HepG2 (cell line): ENCODE results near the gene MPO. TPM values are rescaled to one million over a fixed set of nuclear protein-coding genes. Genes with fewer than 3 reads are reported as not detected.

ENCODE experiments used
- ATAC-seq: fragments of 200-7000 bp; cut with Tn5 transposase; 3 replicates; pipeline ENCODE4 v1.9.1; 2020; ENCODE audit warnings: mild to moderate bottlenecking, moderate library complexity
- BruUV-seq: library from RNA; stranded (reverse); fragments of 400-500 nt; replicated peaks from 2 replicates; lab custom pipeline; 2021; lab: Mats Ljungman, UMichigan
- CTCF ChIA-PET: fragments of 300-600 bp; formaldehyde crosslinking; extraction: SDS; loops from one replicate; lab custom pipeline; 2021; ENCODE audit warnings: low total read pairs, inconsistent platforms, low intra/inter-chr PET ratio; lab: Yijun Ruan, JAX
- POLR2A ChIA-PET: fragments of 350-600 bp; sonication (Branson Sonifier 250); formaldehyde crosslinking; loops from one replicate; lab custom pipeline; 2020; ENCODE audit warnings: antibody characterized with exemption, inconsistent platforms; lab: Yijun Ruan, JAX
- DNase-seq: peaks from one replicate; pipeline ENCODE4 v3.0.0-alpha.2; 2015; ENCODE audit warnings: low spot score
- FAIRE-seq: peaks from 3 replicates; lab custom pipeline; 2011; peaks lifted over from hg19 to GRCh38; lab: Jason Lieb, UNC
- H2AFZ ChIP-seq: one replicate; pipeline ENCODE4 v1.6.1; 2011; ENCODE audit warnings: low read length, inconsistent platforms
- H3K27ac ChIP-seq: fragments of 300-600 bp; 3 replicates; pipeline ENCODE4 v1.8.0; 2011; ENCODE audit warnings: mixed run types, mild to moderate bottlenecking, mixed read lengths, low read length, inconsistent platforms; ENCODE audit not compliant: insufficient read depth; ENCODE audit errors: extremely low read length
- H3K27me3 ChIP-seq, 2 experiments: fragments of 200-600 bp in 1 of 2; 2 replicates in 1 of 2; 3 replicates in 1 of 2; pipeline versions ENCODE4 v1.6.0 to v1.8.0; 2011; ENCODE audit warnings: low read length in 2 of 2, mild to moderate bottlenecking in 2 of 2, moderate library complexity in 2 of 2, inconsistent platforms in 1 of 2; ENCODE audit not compliant: insufficient read depth in 2 of 2, control insufficient read depth in 1 of 2
- H3K36me3 ChIP-seq, 2 experiments: fragments of 200-600 bp in 1 of 2; replicated peaks in 1 of 2; 2 replicates in 1 of 2; 3 replicates in 1 of 2; pipeline versions ENCODE4 v1.5.1 to v1.8.0; 2011; ENCODE audit warnings: low read length in 2 of 2, inconsistent platforms in 1 of 2; ENCODE audit not compliant: insufficient read depth in 2 of 2, control insufficient read depth in 1 of 2
- H3K4me1 ChIP-seq: 2 replicates; pipeline ENCODE4 v1.5.1; 2012; ENCODE audit warnings: low read length, inconsistent platforms; ENCODE audit not compliant: insufficient read depth
- H3K4me2 ChIP-seq: 2 replicates; pipeline ENCODE4 v1.6.0; 2011; ENCODE audit warnings: low read depth, low read length, inconsistent platforms
- H3K4me3 ChIP-seq, 3 experiments: fragments of 200-600 bp in 1 of 3; sonication (generic), shearing (Covaris generic) in 1 of 3; replicated peaks in 1 of 3; 2 replicates each; pipeline ENCODE4 v1.5.1; 2011 to 2016; ENCODE audit warnings: low read length in 3 of 3, inconsistent platforms in 2 of 3, low read depth in 2 of 3, mild to moderate bottlenecking in 2 of 3, control low read depth in 1 of 3, mixed read lengths in 1 of 3; ENCODE audit not compliant: insufficient read depth in 1 of 3
- H3K79me2 ChIP-seq: one replicate; pipeline ENCODE4 v1.6.1; 2011; ENCODE audit warnings: low read length, inconsistent platforms; ENCODE audit not compliant: insufficient read depth
- H3K9ac ChIP-seq: 2 replicates; pipeline ENCODE4 v1.6.0; 2011; ENCODE audit warnings: mild to moderate bottlenecking, low read depth, low read length, inconsistent platforms; ENCODE audit not compliant: insufficient read depth
- H3K9me3 ChIP-seq: 2 replicates; pipeline ENCODE4 v1.5.1; 2012; ENCODE audit warnings: mild to moderate bottlenecking, low read length
- H4K20me1 ChIP-seq: 2 replicates; pipeline ENCODE4 v1.6.0; 2011; ENCODE audit warnings: inconsistent platforms, mild to moderate bottlenecking, low read length, moderate library complexity; ENCODE audit not compliant: insufficient read depth
- AHR ChIP-seq: IDR thresholded peaks from 2 replicates; pipeline ENCODE4 v1.6.1; 2018; ENCODE audit warnings: missing genetic modification reagents, missing compliant biosample characterization
- CTCF ChIP-seq: sonication (generic); formaldehyde crosslinking; IDR thresholded peaks from 2 replicates; pipeline ENCODE4 v1.5.0; 2020; ENCODE audit warnings: mild to moderate bottlenecking, missing genetic modification reagents, moderate library complexity
- FOXJ3 ChIP-seq: sonication (generic); formaldehyde crosslinking; IDR thresholded peaks from 2 replicates; pipeline ENCODE4 v1.4.0; 2020; ENCODE audit warnings: missing genetic modification reagents, mild to moderate bottlenecking, borderline replicate concordance
- HBP1 ChIP-seq: IDR thresholded peaks from 2 replicates; pipeline ENCODE4 v1.6.1; 2016; ENCODE audit warnings: low read depth, control low read depth
- KDM5B ChIP-seq: sonication (generic); formaldehyde crosslinking; IDR thresholded peaks from 2 replicates; pipeline ENCODE4 v1.4.0; 2020; ENCODE audit warnings: missing genetic modification reagents, mild to moderate bottlenecking, borderline replicate concordance
- LCORL ChIP-seq, 2 experiments: fragments of 450-650 bp in 1 of 2; sonication (generic) in 1 of 2; formaldehyde crosslinking in 1 of 2; IDR thresholded peaks; 2 replicates each; pipeline versions ENCODE4 v1.5.0 to v1.6.1; 2017 to 2020; ENCODE audit warnings: antibody characterized with exemption in 1 of 2, missing genetic modification reagents in 1 of 2
- RERE ChIP-seq: IDR thresholded peaks from 2 replicates; pipeline ENCODE4 v1.6.1; 2016; ENCODE audit warnings: low read depth, missing genetic modification reagents, missing compliant biosample characterization
- SOX5 ChIP-seq: IDR thresholded peaks from 2 replicates; pipeline ENCODE4 v1.6.1; 2016; ENCODE audit warnings: borderline replicate concordance
- TBX3 ChIP-seq: fragments of 450-650 bp; IDR thresholded peaks from 2 replicates; pipeline ENCODE4 v1.6.1; 2017; ENCODE audit warnings: antibody characterized with exemption, mild to moderate bottlenecking, inconsistent platforms, borderline replicate concordance
- XRCC5 ChIP-seq: fragments of 200-400 bp; formaldehyde crosslinking; optimal IDR thresholded peaks from 2 replicates; pipeline ENCODE3; 2017; ENCODE audit warnings: mild to moderate bottlenecking, low read length
- ZEB1 ChIP-seq: IDR thresholded peaks from 2 replicates; pipeline ENCODE4 v1.6.1; 2012; ENCODE audit warnings: mild to moderate bottlenecking, low read depth, inconsistent platforms; ENCODE audit not compliant: insufficient replicate concordance
- ZNF180 ChIP-seq: sonication (generic); formaldehyde crosslinking; IDR thresholded peaks from 2 replicates; pipeline ENCODE4 v1.4.0; 2020; ENCODE audit warnings: low read depth, missing genetic modification reagents, borderline replicate concordance
- ZNF263 ChIP-seq: sonication (generic); formaldehyde crosslinking; IDR thresholded peaks from 2 replicates; pipeline ENCODE4 v1.4.0; 2020; ENCODE audit warnings: missing genetic modification reagents
- ZNF282 ChIP-seq: fragments of 450-650 bp; IDR thresholded peaks from 2 replicates; pipeline ENCODE4 v1.6.1; 2018; ENCODE audit not compliant: partially characterized antibody
- ZNF790 ChIP-seq: sonication (generic); formaldehyde crosslinking; IDR thresholded peaks from 2 replicates; pipeline ENCODE4 v1.8.0; 2022; ENCODE audit warnings: missing genetic modification reagents, mild to moderate bottlenecking, borderline replicate concordance
- ZSCAN31 ChIP-seq: sonication (generic); formaldehyde crosslinking; IDR thresholded peaks from 2 replicates; pipeline ENCODE4 v1.5.0; 2020; ENCODE audit warnings: low read depth, mild to moderate bottlenecking, missing genetic modification reagents
- ZZZ3 ChIP-seq: sonication (generic); formaldehyde crosslinking; IDR thresholded peaks from 2 replicates; pipeline ENCODE4 v1.4.0; 2020; ENCODE audit warnings: missing genetic modification reagents, mild to moderate bottlenecking, borderline replicate concordance
- WGBS: methylation state at CpG from one replicate; pipeline ENCODE4 v1.1.6; 2017; ENCODE audit warnings: low lambda C conversion rate; 5-methylcytosine and 5-hydroxymethylcytosine counted together
- in situ Hi-C: cut with HindIII; loops from 2 replicates; pipeline ENCODE4 v1.10.0; 2017; ENCODE audit warnings: low pct_unique_long_range_greater_than_20kb; ENCODE audit not compliant: extremely low pct_ligation_motif_present
- intact Hi-C: fragments of 100-400 bp; cut with micrococcal nuclease; formaldehyde crosslinking; loops from one replicate; pipeline ENCODE4 v1.10.0; 2022; ENCODE audit not compliant: unreplicated experiment
- polyA plus RNA-seq, 8 experiments: library from polyadenylated mRNA; depleted of rRNA in 3 of 8; stranded (reverse) in 7 of 8; unstranded in 1 of 8; fragments of >200 nt; fragmentation: Illumina TruSeq in 4 of 8; extraction: Trizol in 4 of 8; gene quantifications; 2 replicates each; pipeline versions ENCODE4 v1.2.1 to v1.2.3, GENCODE V29; 2011 to 2016; ENCODE audit warnings: low read depth in 4 of 8, missing spikeins in 1 of 8, mixed read lengths in 1 of 8; ENCODE audit not compliant: insufficient read depth in 1 of 8
- total RNA-seq, 5 experiments: library from RNA; depleted of rRNA; stranded (reverse); fragments of >200 nt; fragmentation: Illumina TruSeq; extraction: Trizol; gene quantifications; 2 replicates each; pipeline ENCODE4 v1.2.3, GENCODE V29; 2016; ENCODE audit warnings: low read depth in 1 of 5

The MPO gene
- total and polyA plus RNA-seq, 2 of the 13 experiments (the other 11 are each of a cell fraction or from before 2014, with no cell fraction given) = not detected

- Histone ChIP-seq H4K20me1 (no peaks in the 10 kb centered on the region), H3K79me2 (no peaks in the 10 kb centered on the region), H3K4me1 (peaks cover 22% of the 10 kb centered on the region), H3K9ac (no peak overlapping the region), H3K36me3 (no peaks in the 10 kb centered on the region), H3K27me3 (peaks cover 1 to 31% of the 10 kb centered on the region in 2 experiments; a peak in 4 of 5 replicates), H3K27ac (no peak overlapping the region), H3K4me3 (no peak overlapping the region), H3K4me2 (no peak overlapping the region), H2AFZ (no peak overlapping the region), H3K9me3 (no peaks in the 10 kb centered on the region)
- POLR2A ChIA-PET = interaction anchor here (0.7 kb wide), 1 partner anchor 677 kb away, joined by 3 read pairs; no protein-coding TSS in a partner anchor
- WGBS = 10% methylated on average over 8 of the region's 8 CpGs
- ATAC-seq = peak; percentile 58
- no TSS peak for BruUV-seq
- in situ Hi-C loops = no loop called here
- CTCF ChIA-PET = no interaction called here
- DNase-seq = no peak
- no peak for FAIRE-seq
- intact Hi-C loops = no loop called here
- TF ChIP-seq ZNF790 (CRISPR knock-in tag) (no peak), ZNF180 (CRISPR knock-in tag) (no peak), AHR (CRISPR knock-in tag) (peak; percentile 51; the same call in 1 of the 2 replicates), FOXJ3 (no peak), ZEB1 (peak; percentile 64), HBP1 (no peak), ZNF263 (CRISPR knock-in tag) (peak; percentile 89), ZSCAN31 (CRISPR knock-in tag) (no peak), RERE (CRISPR knock-in tag) (no peak), XRCC5 (peak; percentile 42), ZNF282 (no peak), SOX5 (CRISPR knock-in tag) (no peak), CTCF (peak; percentile 38), ZZZ3 (CRISPR knock-in tag) (no peak), TBX3 (no peak), LCORL (IDR thresholded peaks at IDR 0.05) (no peak), LCORL (CRISPR knock-in tag; IDR thresholded peaks at IDR 0.05) (no peak), KDM5B (CRISPR knock-in tag) (no peak)
Measured at GRCh38 chr17:58254803-58255202, 25.9 kb downstream of the MPO start.
